Ovary (tissue), 9 donors: Measurements from ENCODE around the gene HIPK3. TPM values are rescaled to one million over a fixed set of nuclear protein-coding genes. Genes with fewer than 3 reads are reported as not detected.

Experiments used
- DNase-seq, 5 donors: peaks; one replicate each; pipeline ENCODE4 v3.0.0-alpha.2; 2019 to 2020
- H3K27ac ChIP-seq, 2 donors: fragments of 200-600 bp; one replicate each; pipeline versions ENCODE4 v1.5.1 to v1.8.0; 2019 to 2022
- H3K27me3 ChIP-seq: fragments of 200-600 bp; one replicate; pipeline ENCODE4 v1.8.0; 2022
- H3K36me3 ChIP-seq: fragments of 200-600 bp; sonication (generic); one replicate; pipeline ENCODE4 v1.5.1; 2019
- H3K4me1 ChIP-seq: one replicate; pipeline ENCODE4 v1.8.1; 2013; ENCODE audit warnings: mild to moderate bottlenecking, moderate library complexity; ENCODE audit not compliant: insufficient read depth
- H3K4me3 ChIP-seq: fragments of 200-600 bp; sonication (generic); one replicate; pipeline ENCODE4 v1.5.1; 2017
- H3K9me3 ChIP-seq, 2 donors: fragments of 200-600 bp in 1 of 2; sonication (generic) in 1 of 2; one replicate each; pipeline versions ENCODE4 v1.5.1 to v1.8.1; 2013 to 2019; ENCODE audit warnings: mild to moderate bottlenecking in 1 of 2, moderate library complexity in 1 of 2
- EP300 ChIP-seq: sonication (generic); formaldehyde crosslinking; IDR thresholded peaks from one replicate; pipeline ENCODE4 v1.6.1; 2017; ENCODE audit warnings: antibody characterized with exemption
- POLR2A ChIP-seq: fragments of 450-650 bp; IDR thresholded peaks from one replicate; pipeline ENCODE4 v1.6.1; 2017; ENCODE audit warnings: antibody characterized with exemption, mild to moderate bottlenecking, moderate library complexity
- WGBS, 3 donors: extraction: QIAGEN DNeasy Blood & Tissue Kit in 1 of 3; methylation state at CpG; one replicate each; pipeline versions ENCODE4 v1.1.5 to v1.1.7; 2013 to 2017; 5-methylcytosine and 5-hydroxymethylcytosine counted together
- intact Hi-C, 4 donors: fragments of 100-400 bp; cut with DNase I; formaldehyde crosslinking; loops; one replicate each; pipeline versions ENCODE4 v1.11.0 to v1.15.1; 2022 to 2023
- polyA plus RNA-seq, 2 donors: library from polyadenylated mRNA; stranded (reverse); fragments of 200-250 nt in 1 of 2; fragments of 350-450 nt in 1 of 2; fragmentation: Illumina TruSeq in 1 of 2; extraction: RNeasy Lipid Tissue Mini Kit (QIAGEN cat#74804) in 1 of 2; gene quantifications; one replicate each; pipeline ENCODE4 v1.2.3, GENCODE V29; 2013 to 2014
- total RNA-seq, 7 donors: library from RNA; depleted of rRNA in 2 of 7; stranded (reverse); fragments of >200 nt in 2 of 7; fragmentation: NEBNext Ultra II Directional in 3 of 7; extraction: Animal tissue kit (Norgen Biotek cat#: 25700) in 3 of 7; gene quantifications; one replicate each; pipeline versions ENCODE4 v1.1.0 to v1.2.4, GENCODE V29; 2016 to 2023
- TF ChIP-seq, protein P1 (sequence below), 3 donors: fragments of 450-650 bp in 2 of 3; fragments of 200-600 bp in 1 of 3; IDR thresholded peaks; one replicate each; pipeline versions ENCODE4 v1.5.1 to v1.8.0; 2016 to 2022; ENCODE audit warnings: antibody characterized with exemption in 3 of 3, mild to moderate bottlenecking in 1 of 3
- donor health status: DM: no; HTN: no; CAD: no; lungs with moderate emphysema.
- donor health status: DM: no; HTN: no; CAD: no.
- donor health status: Bipolar disorder and iron deficiency.
- donor health status: DM: yes; HTN: yes; CAD: no.
- donor health status: DM: no; HTN: no; CAD: no.
- donor health status: DM: yes; HTN: yes; CAD: no.

The HIPK3 gene
- total and polyA plus RNA-seq, 9 donors = 28.0 to 252 (median 178) TPM

DNA sequence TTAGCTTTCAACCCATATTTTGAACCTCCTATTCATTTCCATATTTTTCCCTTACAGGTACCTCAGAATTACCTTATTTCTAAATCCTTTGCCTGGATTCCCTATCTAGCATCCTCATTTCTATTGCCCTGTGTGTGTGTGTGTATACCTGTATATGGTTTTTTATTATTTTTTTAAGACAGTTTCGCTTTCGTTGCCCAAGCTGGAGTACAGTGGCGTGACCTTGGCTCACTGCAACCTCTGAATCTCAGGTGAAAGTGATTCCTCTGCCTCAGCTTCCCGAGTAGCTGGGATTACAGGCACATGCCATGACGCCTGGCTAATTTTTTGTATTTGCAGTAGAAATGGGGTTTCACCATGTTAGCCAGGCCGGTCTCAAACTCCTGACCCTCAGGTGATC lies 12.6 kb downstream of the HIPK3 start:
- no peak for TF ChIP-seq POLR2A
- no peak for TF ChIP-seq EP300
- TF ChIP-seq, protein P1, sequence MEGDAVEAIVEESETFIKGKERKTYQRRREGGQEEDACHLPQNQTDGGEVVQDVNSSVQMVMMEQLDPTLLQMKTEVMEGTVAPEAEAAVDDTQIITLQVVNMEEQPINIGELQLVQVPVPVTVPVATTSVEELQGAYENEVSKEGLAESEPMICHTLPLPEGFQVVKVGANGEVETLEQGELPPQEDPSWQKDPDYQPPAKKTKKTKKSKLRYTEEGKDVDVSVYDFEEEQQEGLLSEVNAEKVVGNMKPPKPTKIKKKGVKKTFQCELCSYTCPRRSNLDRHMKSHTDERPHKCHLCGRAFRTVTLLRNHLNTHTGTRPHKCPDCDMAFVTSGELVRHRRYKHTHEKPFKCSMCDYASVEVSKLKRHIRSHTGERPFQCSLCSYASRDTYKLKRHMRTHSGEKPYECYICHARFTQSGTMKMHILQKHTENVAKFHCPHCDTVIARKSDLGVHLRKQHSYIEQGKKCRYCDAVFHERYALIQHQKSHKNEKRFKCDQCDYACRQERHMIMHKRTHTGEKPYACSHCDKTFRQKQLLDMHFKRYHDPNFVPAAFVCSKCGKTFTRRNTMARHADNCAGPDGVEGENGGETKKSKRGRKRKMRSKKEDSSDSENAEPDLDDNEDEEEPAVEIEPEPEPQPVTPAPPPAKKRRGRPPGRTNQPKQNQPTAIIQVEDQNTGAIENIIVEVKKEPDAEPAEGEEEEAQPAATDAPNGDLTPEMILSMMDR (IDR thresholded peaks at IDR 0.05) = no peak
- intact Hi-C loops = loop anchor here in 1 of 4 donors (10.0 kb wide), 1 partner anchor 45 kb away; no protein-coding TSS in a partner anchor
- 81 to 85% (median 83%) methylated on average over 6 of the region's 6 CpGs for whole genome bisulfite sequencing, 3 donors
- H3K9me3 ChIP-seq = no peaks in the 10 kb centered on the region
- no peak overlapping the region for H3K4me3 ChIP-seq
- H3K4me1 ChIP-seq = peaks cover 13% of the 10 kb centered on the region
- no peak overlapping the region for H3K27ac ChIP-seq
- H3K36me3 ChIP-seq = no peaks in the 10 kb centered on the region
- DNase-seq = no peak
- no peaks in the 10 kb centered on the region for H3K27me3 ChIP-seq

DNA sequence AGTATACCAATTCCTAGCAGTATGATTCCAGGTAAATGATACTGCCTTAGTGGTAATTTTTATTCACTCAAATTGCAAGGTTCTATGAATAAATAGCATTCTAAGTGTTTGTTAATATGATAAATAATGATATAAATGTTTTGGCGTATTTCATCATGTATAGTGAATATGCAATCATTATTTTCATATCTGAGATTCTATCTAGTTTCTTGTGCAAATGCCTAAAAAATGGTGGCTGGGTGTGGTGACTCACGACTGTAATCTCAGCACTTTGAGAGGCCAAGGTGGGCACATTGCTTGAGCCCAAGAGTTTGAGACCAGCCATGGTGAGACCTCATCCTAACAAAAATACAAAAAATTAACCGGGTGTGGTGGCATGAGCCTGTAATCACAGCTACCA lies 13.9 kb downstream of the HIPK3 start:
- Histone ChIP-seq H3K36me3 (no peaks in the 10 kb centered on the region), H3K9me3 (no peaks in the 10 kb centered on the region), H3K27me3 (no peaks in the 10 kb centered on the region), H3K4me3 (no peak overlapping the region), H3K4me1 (peaks cover 13% of the 10 kb centered on the region), H3K27ac (no peak overlapping the region)
- WGBS, 3 donors = 88 to 97% (median 95%) methylated on average over 3 of the region's 3 CpGs
- no peak for DNase-seq
- TF ChIP-seq, protein P1 (IDR thresholded peaks at IDR 0.05) = no peak
- TF ChIP-seq POLR2A (no peak), EP300 (no peak)
- intact Hi-C loops = no loop called here

DNA sequence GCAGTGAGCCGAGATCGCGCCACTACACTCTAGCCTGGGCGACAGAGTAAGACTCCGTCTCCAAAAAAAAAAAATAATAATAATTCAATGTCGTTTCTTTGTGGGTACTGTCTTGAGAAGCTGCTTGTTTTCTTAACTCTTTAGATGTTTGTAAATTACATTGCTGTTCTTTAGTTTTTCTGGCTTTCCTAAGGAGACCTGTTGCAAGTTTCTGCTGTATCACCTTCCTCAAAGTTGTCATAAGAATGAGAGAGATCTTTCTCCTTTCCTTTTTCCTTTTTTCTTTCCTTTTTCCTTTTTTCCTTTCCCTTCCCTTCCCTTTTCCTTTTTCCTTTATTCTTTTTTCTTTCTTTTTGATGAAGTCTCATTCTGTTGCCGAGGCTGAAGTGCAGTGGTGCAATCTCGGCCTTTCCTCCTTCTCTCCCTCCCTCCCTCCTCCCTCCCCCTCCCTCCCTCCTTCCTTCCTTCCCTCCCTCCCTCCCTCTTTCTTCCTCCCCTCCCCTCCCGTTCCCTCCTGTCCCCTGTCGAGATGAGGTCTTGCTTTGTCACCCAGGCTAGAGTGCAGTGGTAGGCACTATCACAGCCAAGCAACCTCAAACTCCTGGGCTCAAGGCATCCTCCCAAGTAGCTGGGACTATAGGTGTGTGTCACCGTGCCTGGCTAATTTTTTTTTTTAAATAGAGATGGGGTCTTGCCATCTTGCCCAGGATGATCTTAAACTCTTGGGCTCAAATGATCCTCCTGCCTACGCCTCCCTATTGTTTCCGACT lies 15.3 kb downstream of the HIPK3 start:
- Histone ChIP-seq H3K4me3 (no peak overlapping the region), H3K4me1 (peaks cover 8% of the 10 kb centered on the region), H3K9me3 (no peaks in the 10 kb centered on the region), H3K27me3 (no peaks in the 10 kb centered on the region), H3K27ac (no peak overlapping the region), H3K36me3 (no peaks in the 10 kb centered on the region)
- intact Hi-C loops = no loop called here
- WGBS, 3 donors = 80 to 88% (median 81%) methylated on average over 13 of the region's 13 CpGs
- TF ChIP-seq EP300 = no peak
- TF ChIP-seq, protein P1 (IDR thresholded peaks at IDR 0.05) = no peak
- TF ChIP-seq POLR2A = no peak
- no peak for DNase-seq

DNA sequence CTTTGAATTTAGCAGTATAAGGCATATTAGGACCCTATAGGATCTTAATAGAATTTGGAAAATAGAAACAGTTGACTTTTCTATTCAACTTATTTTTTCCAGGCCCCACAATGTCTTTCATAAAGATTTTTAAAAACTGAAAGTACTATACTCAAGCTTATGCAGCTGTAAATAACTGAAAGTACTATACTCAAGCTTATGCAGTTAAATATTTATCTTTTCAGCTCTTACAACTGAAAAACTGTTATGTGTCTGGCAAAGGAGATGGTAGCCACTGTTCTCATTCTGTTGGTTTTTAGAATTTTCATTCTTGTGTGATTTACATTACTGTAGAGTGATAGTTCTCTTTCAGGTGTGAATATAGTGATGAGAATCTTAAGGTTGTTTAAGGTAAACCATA lies 16.5 kb downstream of the HIPK3 start:
- Histone ChIP-seq H3K4me3 (no peak overlapping the region), H3K36me3 (no peaks in the 10 kb centered on the region), H3K27ac (no peak overlapping the region), H3K4me1 (peaks cover 10% of the 10 kb centered on the region), H3K27me3 (no peaks in the 10 kb centered on the region), H3K9me3 (no peaks in the 10 kb centered on the region)
- intact Hi-C loops = no loop called here
- no peak for DNase-seq
- TF ChIP-seq, protein P1 (IDR thresholded peaks at IDR 0.05) = no peak
- no peak for TF ChIP-seq POLR2A
